Kidney (tissue), 14 donors: Measurements from ENCODE around the gene LSM11. TPM values are rescaled to one million over a fixed set of nuclear protein-coding genes. Genes with fewer than 3 reads are reported as not detected.

ENCODE experiments used
- DNase-seq, 5 donors: peaks; one replicate each; pipeline ENCODE4 v3.0.0-alpha.2; 2013 to 2020
- FAIRE-seq: peaks from 2 replicates; lab custom pipeline; 2012; peaks lifted over from hg19 to GRCh38; lab: Jason Lieb, UNC
- H3K27ac ChIP-seq, 2 donors: one replicate each; pipeline ENCODE4 v1.7.0; 2013; ENCODE audit warnings: low read depth in 2 of 2, low read length in 2 of 2, inconsistent platforms in 1 of 2
- H3K27me3 ChIP-seq: one replicate; pipeline ENCODE4 v1.7.1; 2013; ENCODE audit warnings: low read length, inconsistent platforms; ENCODE audit not compliant: control insufficient read depth, insufficient read depth
- H3K36me3 ChIP-seq, 3 donors: one replicate each; pipeline versions ENCODE4 v1.7.0 to v1.7.1; 2013; ENCODE audit warnings: low read length in 3 of 3, control low read depth in 1 of 3, inconsistent platforms in 1 of 3; ENCODE audit not compliant: insufficient read depth in 3 of 3, control insufficient read depth in 2 of 3
- H3K4me1 ChIP-seq, 3 donors: one replicate each; pipeline versions ENCODE4 v1.7.0 to v1.7.1; 2013; ENCODE audit warnings: low read length in 3 of 3, inconsistent platforms in 1 of 3, low read depth in 1 of 3; ENCODE audit not compliant: control insufficient read depth in 2 of 3, insufficient read depth in 2 of 3
- H3K4me3 ChIP-seq, 3 donors: one replicate each; pipeline versions ENCODE4 v1.7.0 to v1.8.1; 2013; ENCODE audit warnings: low read length in 3 of 3, control low read depth in 1 of 3, inconsistent platforms in 1 of 3
- H3K9ac ChIP-seq, 3 donors: one replicate each; pipeline versions ENCODE4 v1.7.0 to v1.7.1; 2013; ENCODE audit warnings: low read length in 3 of 3, control low read depth in 1 of 3, inconsistent platforms in 1 of 3
- H3K9me3 ChIP-seq, 3 donors: one replicate each; pipeline versions ENCODE4 v1.7.0 to v1.7.1; 2013; ENCODE audit warnings: low read length in 3 of 3, control low read depth in 1 of 3, inconsistent platforms in 1 of 3; ENCODE audit not compliant: control insufficient read depth in 2 of 3, insufficient read depth in 1 of 3
- intact Hi-C: fragments of 100-400 bp; cut with DNase I; formaldehyde crosslinking; loops from one replicate; pipeline ENCODE4 v1.11.1; 2022
- polyA plus RNA-seq: library from polyadenylated mRNA; stranded (reverse); fragments of 350-450 nt; fragmentation: Illumina TruSeq; extraction: RNeasy Lipid Tissue Mini Kit (QIAGEN cat#74804); gene quantifications from one replicate; pipeline ENCODE4 v1.2.3, GENCODE V29; 2014; ENCODE audit warnings: low read depth, low replicate concordance; ENCODE audit not compliant: insufficient read depth
- total RNA-seq: library from RNA; stranded (reverse); fragmentation: NEBNext Ultra II Directional; extraction: Animal tissue kit (Norgen Biotek cat#: 25700); gene quantifications from one replicate; pipeline ENCODE4 v1.2.1, GENCODE V29; 2021
- TF ChIP-seq, protein P1 (sequence below): IDR thresholded peaks from 3 replicates; pipeline ENCODE4 v1.5.1; 2012; ENCODE audit warnings: mild to moderate bottlenecking, moderate library complexity, borderline replicate concordance; ENCODE audit not compliant: insufficient read depth; ENCODE audit errors: extremely low read depth
- donor health status: control.
- donor health status: control.
- donor health status: control.
- donor health status: control.
- donor health status: control.
- donor health status: DM: yes; HTN: yes; CAD: no.
- donor health status: Normal renal cell carcinoma (clear cell type).

Gene LSM11
- total and polyA plus RNA-seq, 2 donors from 2014 or later: 0.97 to 2.8 TPM

DNA sequence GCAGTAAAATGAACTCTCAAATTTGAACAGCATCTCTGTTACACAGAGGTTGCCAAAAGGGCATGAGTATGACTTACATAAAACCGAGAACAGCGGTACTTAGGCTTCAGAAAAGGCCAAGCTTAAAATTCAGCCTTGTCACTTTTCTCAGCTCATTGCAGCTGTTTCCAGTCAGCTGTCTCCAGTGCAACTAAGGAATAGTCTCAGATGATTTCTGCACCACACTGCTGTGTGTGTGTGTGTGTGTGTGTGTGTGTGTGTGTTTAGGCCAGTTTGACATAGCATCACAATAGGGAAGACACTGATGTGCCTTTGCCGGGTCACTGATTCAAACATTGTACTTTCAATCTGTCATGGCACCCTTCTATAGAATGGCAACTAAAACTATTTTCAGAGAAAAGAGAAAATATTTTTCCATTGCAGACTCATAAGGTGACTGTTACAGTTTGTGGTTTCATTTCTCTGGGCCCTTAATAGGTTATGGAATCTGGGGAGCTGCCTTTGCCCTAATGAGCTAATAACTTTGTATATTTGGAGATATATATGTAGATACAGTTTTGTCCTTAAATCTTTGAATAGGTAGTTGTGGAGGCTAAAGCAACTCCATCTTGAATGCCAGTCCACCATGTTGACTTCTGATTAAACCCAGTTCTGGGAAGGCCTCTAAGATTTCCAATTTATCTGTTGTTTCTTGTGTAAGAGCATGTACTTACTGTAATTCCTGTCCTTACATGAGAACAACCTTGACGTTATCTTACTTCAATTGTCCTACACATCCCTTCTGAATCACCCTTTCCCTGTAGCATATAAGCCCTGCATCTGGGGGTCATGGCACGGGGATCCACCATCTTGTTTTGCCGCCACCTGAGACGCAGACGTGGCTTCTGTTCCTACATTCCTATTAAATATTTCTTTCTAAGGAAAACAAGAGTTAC is 4.5 kb downstream of the LSM11 start:
- TF ChIP-seq, protein P1, sequence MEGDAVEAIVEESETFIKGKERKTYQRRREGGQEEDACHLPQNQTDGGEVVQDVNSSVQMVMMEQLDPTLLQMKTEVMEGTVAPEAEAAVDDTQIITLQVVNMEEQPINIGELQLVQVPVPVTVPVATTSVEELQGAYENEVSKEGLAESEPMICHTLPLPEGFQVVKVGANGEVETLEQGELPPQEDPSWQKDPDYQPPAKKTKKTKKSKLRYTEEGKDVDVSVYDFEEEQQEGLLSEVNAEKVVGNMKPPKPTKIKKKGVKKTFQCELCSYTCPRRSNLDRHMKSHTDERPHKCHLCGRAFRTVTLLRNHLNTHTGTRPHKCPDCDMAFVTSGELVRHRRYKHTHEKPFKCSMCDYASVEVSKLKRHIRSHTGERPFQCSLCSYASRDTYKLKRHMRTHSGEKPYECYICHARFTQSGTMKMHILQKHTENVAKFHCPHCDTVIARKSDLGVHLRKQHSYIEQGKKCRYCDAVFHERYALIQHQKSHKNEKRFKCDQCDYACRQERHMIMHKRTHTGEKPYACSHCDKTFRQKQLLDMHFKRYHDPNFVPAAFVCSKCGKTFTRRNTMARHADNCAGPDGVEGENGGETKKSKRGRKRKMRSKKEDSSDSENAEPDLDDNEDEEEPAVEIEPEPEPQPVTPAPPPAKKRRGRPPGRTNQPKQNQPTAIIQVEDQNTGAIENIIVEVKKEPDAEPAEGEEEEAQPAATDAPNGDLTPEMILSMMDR: no peak
- Histone ChIP-seq H3K27me3 (no peaks in the 10 kb centered on the region), H3K4me3 (no peak overlapping the region), H3K9ac (no peak overlapping the region), H3K27ac (no peak overlapping the region), H3K36me3 (peaks cover 0 to 4% (median 2%) of the 10 kb centered on the region in 3 donors), H3K4me1 (peaks cover 0 to 10% (median 0%) of the 10 kb centered on the region in 3 donors), H3K9me3 (no peaks in the 10 kb centered on the region)
- no peak for FAIRE-seq
- peak in 2 of 5 donors; percentile 38 to 59 for DNase-seq
- intact Hi-C loops: no loop called here

DNA sequence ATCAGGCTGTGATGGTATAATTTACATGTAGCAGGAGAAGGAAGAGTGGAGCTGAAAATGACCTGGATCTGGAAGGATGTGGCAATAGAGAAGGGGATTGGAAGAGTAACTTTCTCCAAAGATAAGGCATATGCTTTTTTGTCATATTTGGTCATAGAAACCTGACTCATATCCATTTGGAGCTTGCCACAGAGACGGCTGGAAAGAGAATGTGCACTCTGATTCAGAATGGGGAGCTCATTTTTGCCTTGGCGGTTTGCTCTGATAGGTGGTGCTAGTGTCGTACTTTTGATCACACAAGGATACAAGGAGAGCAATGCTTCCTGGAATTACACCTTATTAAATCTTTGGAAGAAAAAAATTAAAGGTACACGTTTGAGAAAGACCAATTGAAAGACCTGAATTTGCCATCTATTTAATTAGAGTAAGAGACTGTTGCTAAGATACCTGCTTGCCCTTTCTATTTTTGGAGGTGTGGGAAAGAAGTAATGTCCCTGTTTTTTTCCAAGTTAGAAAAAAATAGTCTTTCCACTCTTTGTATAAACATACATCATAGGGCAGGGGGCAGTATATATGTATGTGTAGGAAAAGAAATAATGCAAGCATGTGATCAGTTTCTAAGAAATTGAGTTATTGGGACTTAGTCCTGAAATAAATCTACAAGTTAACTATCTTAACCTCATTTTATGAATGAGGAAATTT is 5.4 kb downstream of the LSM11 start:
- FAIRE-seq: no peak
- H3K36me3 ChIP-seq: peaks cover 0 to 11% (median 2%) of the 10 kb centered on the region in 3 donors
- no peaks in the 10 kb centered on the region for H3K9me3 ChIP-seq
- no peak for DNase-seq
- H3K9ac ChIP-seq: no peak overlapping the region
- H3K27me3 ChIP-seq: no peaks in the 10 kb centered on the region
- H3K4me3 ChIP-seq: no peak overlapping the region
- TF ChIP-seq, protein P1: no peak
- no peak overlapping the region for H3K27ac ChIP-seq
- H3K4me1 ChIP-seq: peaks cover 0 to 7% (median 0%) of the 10 kb centered on the region in 3 donors
- intact Hi-C loops: no loop called here

DNA sequence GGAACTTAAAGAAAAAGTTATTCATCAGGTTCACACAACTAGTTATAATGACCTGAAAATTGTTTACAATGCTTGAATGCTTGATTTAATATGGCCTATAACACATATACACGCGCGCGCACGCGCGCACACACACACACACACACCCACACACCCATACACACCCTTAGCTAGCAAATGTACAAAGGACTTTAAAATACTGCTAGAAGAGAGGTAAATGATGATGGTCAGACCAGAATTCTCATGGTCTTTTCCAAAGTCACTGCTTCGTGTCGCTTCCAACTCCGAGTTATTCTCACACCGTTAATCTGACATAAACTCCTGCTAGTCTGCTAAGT is 5.9 kb downstream of the LSM11 start:
- Histone ChIP-seq H3K9me3 (no peaks in the 10 kb centered on the region), H3K36me3 (peaks cover 0 to 11% (median 2%) of the 10 kb centered on the region in 3 donors), H3K9ac (no peak overlapping the region), H3K4me1 (peaks cover 0 to 6% (median 0%) of the 10 kb centered on the region in 3 donors), H3K4me3 (no peak overlapping the region), H3K27me3 (no peaks in the 10 kb centered on the region), H3K27ac (no peak overlapping the region)
- no peak for FAIRE-seq
- TF ChIP-seq, protein P1: no peak
- intact Hi-C loops: no loop called here
- DNase-seq: no peak
